Mesenchymal stem cell (in vitro differentiated cells and primary cell): ENCODE data around the gene VPS8.

Experiments used
- DNase-seq: peaks from one replicate; pipeline ENCODE4 v3.0.0-alpha.2; 2013
- H2AFZ ChIP-seq: one replicate; pipeline ENCODE4 v1.6.1; 2013; ENCODE audit warnings: low read depth, mild to moderate bottlenecking, control low read depth, inconsistent platforms, low read length, moderate library complexity
- H2AK5ac ChIP-seq: 2 replicates; pipeline ENCODE4 v1.6.1; 2013; ENCODE audit warnings: low read length, moderate library complexity, mild to moderate bottlenecking, inconsistent platforms; ENCODE audit not compliant: severe bottlenecking
- H2BK120ac ChIP-seq: one replicate; pipeline ENCODE4 v1.6.1; 2013; ENCODE audit warnings: low read depth, mild to moderate bottlenecking, inconsistent platforms, low read length, moderate library complexity
- H2BK12ac ChIP-seq, 2 experiments: one replicate each; pipeline ENCODE4 v1.6.1; 2013; ENCODE audit warnings: inconsistent platforms in 2 of 2, low read length in 2 of 2, mild to moderate bottlenecking in 2 of 2, moderate library complexity in 2 of 2, control low read depth in 1 of 2
- H2BK15ac ChIP-seq: one replicate; pipeline ENCODE4 v1.6.1; 2013; ENCODE audit warnings: mild to moderate bottlenecking, low read depth, inconsistent platforms; ENCODE audit not compliant: poor library complexity, severe bottlenecking
- H2BK5ac ChIP-seq: 2 replicates; pipeline ENCODE4 v1.6.1; 2013; ENCODE audit warnings: low read depth, mild to moderate bottlenecking, low read length, control low read depth, inconsistent platforms; ENCODE audit not compliant: poor library complexity, severe bottlenecking
- H3K14ac ChIP-seq, 2 experiments: one replicate each; pipeline ENCODE4 v1.6.1; 2013; ENCODE audit warnings: inconsistent platforms in 2 of 2, low read length in 2 of 2, control low read depth in 1 of 2, mild to moderate bottlenecking in 1 of 2, moderate library complexity in 1 of 2
- H3K18ac ChIP-seq, 2 experiments: one replicate each; pipeline ENCODE4 v1.6.1; 2013; ENCODE audit warnings: inconsistent platforms in 2 of 2, low read length in 2 of 2, control low read depth in 1 of 2, low read depth in 1 of 2, mild to moderate bottlenecking in 1 of 2
- H3K23ac ChIP-seq, 2 experiments: one replicate each; pipeline ENCODE4 v1.6.1; 2013; ENCODE audit warnings: inconsistent platforms in 2 of 2, low read length in 2 of 2, mild to moderate bottlenecking in 2 of 2, moderate library complexity in 2 of 2, control low read depth in 1 of 2
- H3K27ac ChIP-seq: 2 replicates; pipeline ENCODE4 v1.5.1; 2013; ENCODE audit warnings: mild to moderate bottlenecking, moderate library complexity, low read length, control low read depth, inconsistent platforms; ENCODE audit not compliant: poor library complexity, severe bottlenecking
- H3K27me3 ChIP-seq, 2 experiments: 2 replicates each; pipeline versions ENCODE4 v1.6.1 to v1.7.0; 2013; ENCODE audit warnings: low read length in 2 of 2, mild to moderate bottlenecking in 2 of 2, moderate library complexity in 2 of 2, control low read depth in 1 of 2, inconsistent platforms in 1 of 2; ENCODE audit not compliant: control insufficient read depth in 1 of 2, insufficient read depth in 1 of 2
- H3K36me3 ChIP-seq, 2 experiments: 2 replicates each; pipeline versions ENCODE4 v1.6.1 to v1.7.0; 2013; ENCODE audit warnings: low read length in 2 of 2, control low read depth in 1 of 2, inconsistent platforms in 1 of 2, low read depth in 1 of 2, mild to moderate bottlenecking in 1 of 2; ENCODE audit not compliant: insufficient read depth in 2 of 2, control insufficient read depth in 1 of 2
- H3K4ac ChIP-seq, 2 experiments: one replicate each; pipeline ENCODE4 v1.6.1; 2013; ENCODE audit warnings: inconsistent platforms in 2 of 2, low read length in 2 of 2, mild to moderate bottlenecking in 2 of 2, moderate library complexity in 2 of 2, control low read depth in 1 of 2, low read depth in 1 of 2
- H3K4me1 ChIP-seq: 2 replicates; pipeline ENCODE4 v1.6.1; 2013; ENCODE audit warnings: low read depth, low read length, control low read depth; ENCODE audit not compliant: control insufficient read depth, insufficient read depth
- H3K4me2 ChIP-seq: 2 replicates; pipeline ENCODE4 v1.6.1; 2013; ENCODE audit warnings: low read length, mild to moderate bottlenecking, inconsistent platforms; ENCODE audit not compliant: poor library complexity, severe bottlenecking
- H3K4me3 ChIP-seq, 2 experiments: 2 replicates each; pipeline versions ENCODE4 v1.5.1 to v1.7.0; 2013; ENCODE audit warnings: low read length in 2 of 2, mild to moderate bottlenecking in 2 of 2, control low read depth in 1 of 2, low read depth in 1 of 2; ENCODE audit not compliant: insufficient read depth in 1 of 2
- H3K79me1 ChIP-seq: replicated peaks from 2 replicates; pipeline ENCODE4 v1.6.1; 2013; ENCODE audit warnings: mild to moderate bottlenecking, control low read depth, low read length, inconsistent platforms; ENCODE audit not compliant: poor library complexity, severe bottlenecking
- H3K9ac ChIP-seq: 2 replicates; pipeline ENCODE4 v1.7.0; 2013; ENCODE audit warnings: mild to moderate bottlenecking, low read length, moderate library complexity
- H3K9me3 ChIP-seq: 2 replicates; pipeline ENCODE4 v1.7.0; 2013; ENCODE audit warnings: mild to moderate bottlenecking, low read length; ENCODE audit not compliant: control insufficient read depth
- H4K8ac ChIP-seq: one replicate; pipeline ENCODE4 v1.6.1; 2013; ENCODE audit warnings: inconsistent platforms, mild to moderate bottlenecking, low read length, moderate library complexity
- H4K91ac ChIP-seq: one replicate; pipeline ENCODE4 v1.6.1; 2013; ENCODE audit warnings: mild to moderate bottlenecking, low read length, inconsistent platforms
- WGBS: methylation state at CpG from one replicate; pipeline ENCODE4 v1.1.7; 2013; ENCODE audit warnings: mixed read lengths; 5-methylcytosine and 5-hydroxymethylcytosine counted together

VPS8 gene

GRCh38 chr3:184820525-184820924 is 8.6 kb downstream of the VPS8 start:
- H3K4me1 ChIP-seq = no peaks in the 10 kb centered on the region
- H3K27me3 ChIP-seq = no peaks in the 10 kb centered on the region
- no peak overlapping the region for H2BK5ac ChIP-seq
- no peak overlapping the region for H2BK15ac ChIP-seq
- no peak overlapping the region for H2BK12ac ChIP-seq
- H3K14ac ChIP-seq = no peak overlapping the region
- no peak overlapping the region for H3K4me2 ChIP-seq
- H3K18ac ChIP-seq = no peak overlapping the region
- no peak for DNase-seq
- peaks cover 27% of the 10 kb centered on the region for H3K79me1 ChIP-seq
- H3K9me3 ChIP-seq = no peaks in the 10 kb centered on the region
- H4K91ac ChIP-seq = no peak overlapping the region
- H3K4ac ChIP-seq = no peak overlapping the region
- no peak overlapping the region for H3K23ac ChIP-seq
- H3K9ac ChIP-seq = no peak overlapping the region
- H2AFZ ChIP-seq = no peak overlapping the region
- H2BK120ac ChIP-seq = no peak overlapping the region
- H2AK5ac ChIP-seq = no peak overlapping the region
- no peak overlapping the region for H3K4me3 ChIP-seq
- no peak overlapping the region for H4K8ac ChIP-seq
- H3K27ac ChIP-seq = no peak overlapping the region
- peaks cover 4 to 25% of the 10 kb centered on the region in 2 experiments for H3K36me3 ChIP-seq

DNA sequence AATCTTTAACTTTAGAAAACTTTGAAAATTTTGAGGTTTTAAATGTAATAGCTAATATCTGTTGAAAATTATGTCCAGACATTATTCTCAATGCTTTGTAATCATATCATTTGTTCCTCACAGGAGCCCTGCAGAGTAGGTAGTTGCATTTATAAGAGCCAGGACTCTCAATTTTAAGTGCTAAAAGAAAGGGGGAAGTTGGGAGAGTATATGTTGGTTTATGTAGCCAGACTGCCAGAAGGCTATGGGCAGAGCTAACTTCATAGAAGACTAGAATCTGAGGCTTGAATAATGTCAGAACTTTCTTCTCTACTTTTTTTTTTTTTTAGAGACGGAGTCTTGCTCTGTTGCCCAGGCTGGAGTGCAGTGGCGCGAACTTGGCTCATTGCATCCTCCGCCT is 9.1 kb downstream of the VPS8 start:
- H4K8ac ChIP-seq = no peak overlapping the region
- 98% methylated on average over 4 of the region's 4 CpGs for WGBS
- H2AFZ ChIP-seq = no peak overlapping the region
- no peaks in the 10 kb centered on the region for H3K27me3 ChIP-seq
- H3K79me1 ChIP-seq = peaks cover 26% of the 10 kb centered on the region
- no peak overlapping the region for H3K23ac ChIP-seq
- no peak overlapping the region for H3K4me2 ChIP-seq
- H3K4me1 ChIP-seq = no peaks in the 10 kb centered on the region
- no peak overlapping the region for H2BK5ac ChIP-seq
- no peak overlapping the region for H2BK12ac ChIP-seq
- H2BK15ac ChIP-seq = no peak overlapping the region
- no peak overlapping the region for H4K91ac ChIP-seq
- no peak overlapping the region for H3K27ac ChIP-seq
- no peak overlapping the region for H3K4me3 ChIP-seq
- no peak overlapping the region for H3K9ac ChIP-seq
- H3K9me3 ChIP-seq = no peaks in the 10 kb centered on the region
- DNase-seq = no peak
- peaks cover 6 to 25% of the 10 kb centered on the region in 2 experiments for H3K36me3 ChIP-seq
- H3K18ac ChIP-seq = no peak overlapping the region
- H2AK5ac ChIP-seq = no peak overlapping the region
- no peak overlapping the region for H3K4ac ChIP-seq
- H2BK120ac ChIP-seq = no peak overlapping the region
- H3K14ac ChIP-seq = no peak overlapping the region

- no peak overlapping the region for H2AK5ac ChIP-seq
- H3K23ac ChIP-seq = no peak overlapping the region
- H3K36me3 ChIP-seq = peaks cover 3 to 26% of the 10 kb centered on the region in 2 experiments
- H3K79me1 ChIP-seq = peaks cover 20% of the 10 kb centered on the region
- no peak overlapping the region for H3K4ac ChIP-seq
- no peak for DNase-seq
- H2BK12ac ChIP-seq = no peak overlapping the region
- no peak overlapping the region for H3K4me3 ChIP-seq
- no peak overlapping the region for H2AFZ ChIP-seq
- H3K27ac ChIP-seq = no peak overlapping the region
- H2BK15ac ChIP-seq = no peak overlapping the region
- H2BK5ac ChIP-seq = no peak overlapping the region
- no peak overlapping the region for H3K4me2 ChIP-seq
- no peak overlapping the region for H3K18ac ChIP-seq
- no peaks in the 10 kb centered on the region for H3K4me1 ChIP-seq
- no peak overlapping the region for H2BK120ac ChIP-seq
- no peak overlapping the region for H3K14ac ChIP-seq
- no peak overlapping the region for H3K9ac ChIP-seq
- no peaks in the 10 kb centered on the region for H3K27me3 ChIP-seq
- no peaks in the 10 kb centered on the region for H3K9me3 ChIP-seq
- H4K91ac ChIP-seq = no peak overlapping the region
- no peak overlapping the region for H4K8ac ChIP-seq
Observed at GRCh38 chr3:184822081-184822480, 10.1 kb downstream of the VPS8 start.

GRCh38 chr3:184822654-184823053 is 10.7 kb downstream of the VPS8 start:
- H3K9ac ChIP-seq = no peak overlapping the region

More at GRCh38 chr3:184822654-184823053, 10.7 kb downstream of the VPS8 start:
- H2BK15ac ChIP-seq = no peak overlapping the region
- H4K8ac ChIP-seq = no peak overlapping the region
- H3K4me3 ChIP-seq = no peak overlapping the region
- DNase-seq = peak; percentile 48
- no peak overlapping the region for H2AFZ ChIP-seq
- peaks cover 3 to 27% of the 10 kb centered on the region in 2 experiments for H3K36me3 ChIP-seq
- no peak overlapping the region for H3K18ac ChIP-seq
- H4K91ac ChIP-seq = no peak overlapping the region
- no CpG with 5 or more reads among the region's 1 CpG for WGBS
- H3K14ac ChIP-seq = no peak overlapping the region
- H2BK12ac ChIP-seq = no peak overlapping the region
- no peak overlapping the region for H2AK5ac ChIP-seq
- H3K79me1 ChIP-seq = peaks cover 17% of the 10 kb centered on the region
- no peak overlapping the region for H2BK120ac ChIP-seq
- H3K23ac ChIP-seq = no peak overlapping the region
- no peak overlapping the region for H3K27ac ChIP-seq
- H3K9me3 ChIP-seq = no peaks in the 10 kb centered on the region
- no peak overlapping the region for H3K4me2 ChIP-seq
- no peak overlapping the region for H3K4ac ChIP-seq
- no peaks in the 10 kb centered on the region for H3K4me1 ChIP-seq
- H2BK5ac ChIP-seq = no peak overlapping the region
- H3K27me3 ChIP-seq = no peaks in the 10 kb centered on the region
